ENCODE results near the gene EP400. TPM values are rescaled to one million over a fixed set of nuclear protein-coding genes. Genes with fewer than 3 reads are reported as not detected.
A peak's percentile ranks its signal among the peaks of the same experiment; 100 is the strongest.

EP400 gene
- total and polyA plus RNA-seq, 9 of the 15 experiments (the other 6 are each of a cell fraction or from before 2014, with no cell fraction given): 4.5 to 58.0 (median 7.0) TPM

DNA sequence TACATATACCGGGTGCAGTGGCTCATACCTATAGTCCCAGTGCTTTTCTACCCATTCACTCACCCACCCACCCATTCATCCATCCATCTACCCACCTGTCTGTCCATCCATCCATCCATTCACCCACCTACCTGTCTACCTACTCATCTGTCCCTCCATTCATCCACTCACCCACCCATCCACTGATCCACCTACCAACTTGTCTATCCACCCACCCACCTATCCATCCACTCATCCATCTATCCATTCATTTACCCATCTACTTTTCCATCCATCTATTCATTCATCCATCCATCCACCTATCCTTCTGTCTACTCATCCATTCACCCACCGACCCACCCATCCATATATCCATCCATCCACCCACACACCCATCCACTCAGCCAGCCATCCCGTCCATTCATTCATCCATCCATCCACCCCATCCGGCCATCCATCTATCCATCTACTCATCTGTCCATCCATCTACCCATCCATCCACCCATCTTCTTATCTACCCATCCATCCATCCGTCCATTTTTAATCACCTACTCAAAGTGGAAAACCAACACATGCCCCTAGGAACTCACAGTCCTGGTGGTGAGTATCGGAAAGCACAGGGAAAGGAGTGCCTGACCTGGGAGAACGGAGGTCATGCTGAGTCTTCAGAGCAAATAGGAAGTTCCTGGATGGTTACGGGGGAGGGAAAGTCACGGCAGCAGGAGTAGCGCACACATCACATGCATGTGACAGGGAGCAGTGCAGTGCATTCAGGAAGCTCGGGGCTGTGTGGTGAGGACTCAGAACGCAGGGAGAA, 174.4 kb downstream of the EP400 start:
- Histone ChIP-seq H3K9ac (ENCODE audit: insufficient read depth in 1 of 2, low read depth in 2 of 2, low read length in 2 of 2) (no peak overlapping the region), H3K36me3 (ENCODE audit: control insufficient read depth, insufficient read depth, low read length) (peaks cover 92% of the 10 kb centered on the region), H3K9me1 (ENCODE audit: control insufficient read depth, insufficient read depth, low read length) (no peaks in the 10 kb centered on the region), H3K4me1 (replicated peaks in 1 of 2; ENCODE audit: control insufficient read depth in 2 of 2, insufficient read depth in 2 of 2, low read length in 2 of 2) (no peaks in the 10 kb centered on the region), H3K27me3 (ENCODE audit: control insufficient read depth in 2 of 2, insufficient read depth in 2 of 2, low read length in 2 of 2) (no peaks in the 10 kb centered on the region), H3K9me3 (replicated peaks; ENCODE audit: control insufficient read depth, insufficient read depth, low read depth, low read length) (peaks cover 2% of the 10 kb centered on the region), H3K27ac (ENCODE audit: extremely low read depth, low read depth, low read length) (no peak overlapping the region), H3K79me2 (ENCODE audit: control insufficient read depth, insufficient read depth, low read length) (no peaks in the 10 kb centered on the region), H4K20me1 (replicated peaks; ENCODE audit: control insufficient read depth, insufficient read depth, low read length) (no peaks in the 10 kb centered on the region), H3K4me3 (no peak overlapping the region), H2AFZ (ENCODE audit: low read depth, low read length) (no peak overlapping the region), H3K4me2 (ENCODE audit: insufficient read depth, low read length) (no peak overlapping the region)
- TF ChIP-seq SP1 (CRISPR knock-in tag; IDR thresholded peaks at IDR 0.05) (no peak), ZNF217 (CRISPR knock-in tag; IDR thresholded peaks at IDR 0.05) (no peak), MED1 (CRISPR knock-in tag; IDR thresholded peaks at IDR 0.05; ENCODE audit: borderline replicate concordance) (no peak), ZNF124 (CRISPR knock-in tag; IDR thresholded peaks at IDR 0.05) (no peak), POLR2G (IDR thresholded peaks at IDR 0.05; ENCODE audit: low read depth, low read length) (no peak), EHMT2 (IDR thresholded peaks at IDR 0.05) (peak; percentile 33; the same call in 1 of the 2 replicates), GABPB2 (CRISPR knock-in tag; conservative IDR thresholded peaks at IDR 0.05) (no peak), CBX5 (IDR thresholded peaks at IDR 0.05; ENCODE audit: borderline replicate concordance, low read depth) (no peak)
- TF ChIP-seq, protein P1, sequence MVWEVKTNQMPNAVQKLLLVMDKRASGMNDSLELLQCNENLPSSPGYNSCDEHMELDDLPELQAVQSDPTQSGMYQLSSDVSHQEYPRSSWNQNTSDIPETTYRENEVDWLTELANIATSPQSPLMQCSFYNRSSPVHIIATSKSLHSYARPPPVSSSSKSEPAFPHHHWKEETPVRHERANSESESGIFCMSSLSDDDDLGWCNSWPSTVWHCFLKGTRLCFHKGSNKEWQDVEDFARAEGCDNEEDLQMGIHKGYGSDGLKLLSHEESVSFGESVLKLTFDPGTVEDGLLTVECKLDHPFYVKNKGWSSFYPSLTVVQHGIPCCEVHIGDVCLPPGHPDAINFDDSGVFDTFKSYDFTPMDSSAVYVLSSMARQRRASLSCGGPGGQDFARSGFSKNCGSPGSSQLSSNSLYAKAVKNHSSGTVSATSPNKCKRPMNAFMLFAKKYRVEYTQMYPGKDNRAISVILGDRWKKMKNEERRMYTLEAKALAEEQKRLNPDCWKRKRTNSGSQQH (CRISPR knock-in tag; IDR thresholded peaks at IDR 0.05): 0 out of 2 replicates have a peak, but pooled peaks have one; percentile 75
- TF ChIP-seq, protein P2, sequence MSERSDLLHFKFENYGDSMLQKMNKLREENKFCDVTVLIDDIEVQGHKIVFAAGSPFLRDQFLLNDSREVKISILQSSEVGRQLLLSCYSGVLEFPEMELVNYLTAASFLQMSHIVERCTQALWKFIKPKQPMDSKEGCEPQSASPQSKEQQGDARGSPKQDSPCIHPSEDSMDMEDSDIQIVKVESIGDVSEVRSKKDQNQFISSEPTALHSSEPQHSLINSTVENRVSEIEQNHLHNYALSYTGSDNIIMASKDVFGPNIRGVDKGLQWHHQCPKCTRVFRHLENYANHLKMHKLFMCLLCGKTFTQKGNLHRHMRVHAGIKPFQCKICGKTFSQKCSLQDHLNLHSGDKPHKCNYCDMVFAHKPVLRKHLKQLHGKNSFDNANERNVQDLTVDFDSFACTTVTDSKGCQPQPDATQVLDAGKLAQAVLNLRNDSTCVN (CRISPR knock-in tag; IDR thresholded peaks at IDR 0.05): 0 out of 2 replicates have a peak, but pooled peaks have one; percentile 18
- TF ChIP-seq, protein P3, sequence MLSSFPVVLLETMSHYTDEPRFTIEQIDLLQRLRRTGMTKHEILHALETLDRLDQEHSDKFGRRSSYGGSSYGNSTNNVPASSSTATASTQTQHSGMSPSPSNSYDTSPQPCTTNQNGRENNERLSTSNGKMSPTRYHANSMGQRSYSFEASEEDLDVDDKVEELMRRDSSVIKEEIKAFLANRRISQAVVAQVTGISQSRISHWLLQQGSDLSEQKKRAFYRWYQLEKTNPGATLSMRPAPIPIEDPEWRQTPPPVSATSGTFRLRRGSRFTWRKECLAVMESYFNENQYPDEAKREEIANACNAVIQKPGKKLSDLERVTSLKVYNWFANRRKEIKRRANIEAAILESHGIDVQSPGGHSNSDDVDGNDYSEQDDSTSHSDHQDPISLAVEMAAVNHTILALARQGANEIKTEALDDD (IDR thresholded peaks at IDR 0.05): no peak
- DNase-seq (ENCODE audit: extremely low read depth in 1 of 4, low spot score in 3 of 4) (no peak), ATAC-seq (no peak), FAIRE-seq (no peak)
- POLR2A ChIA-PET: no interaction called here
- in situ Hi-C loops (cut with MboI) (no loop called here), intact Hi-C loops (cut with micrococcal nuclease) (no loop called here)
- no TSS peak for BruUV-seq (replicated peaks)
- 96% methylated on average over 11 of the region's 12 CpGs for WGBS (ENCODE audit: insufficient coverage, low coverage, missing lambda C conversion rate)
- CTCF ChIA-PET (ENCODE audit: low intra/inter-chr PET ratio): no interaction called here
